Measurements from ENCODE around the gene WNT2.

The WNT2 gene

DNA sequence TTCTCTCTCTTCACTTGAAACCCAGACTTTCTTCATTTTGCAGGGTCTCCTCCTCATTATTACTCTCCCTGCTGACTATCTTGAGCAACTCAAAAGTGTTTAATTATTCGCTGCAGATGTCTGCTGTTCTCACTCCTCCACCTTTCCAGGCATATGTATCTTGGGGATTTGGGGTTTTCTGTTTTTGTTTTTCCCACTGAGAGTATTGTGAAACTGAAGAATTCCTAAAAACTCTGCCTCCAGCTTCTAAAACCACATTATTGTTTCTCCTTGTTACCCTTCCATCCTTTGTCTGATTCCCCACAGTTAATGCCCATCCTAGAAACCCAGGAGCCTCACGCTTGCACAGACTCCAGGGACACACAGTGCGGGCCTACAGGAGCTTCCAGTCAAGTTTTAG lies 51.3 kb downstream of the WNT2 start:
- peaks cover 28% of the 10 kb centered on the region for H3K4me1 ChIP-seq (ENCODE audit: insufficient read depth, poor library complexity, severe bottlenecking)
- peak overlapping the region; percentile 92 for H3K27ac ChIP-seq (ENCODE audit: poor library complexity, severe bottlenecking)
- DNase-seq (ENCODE audit: low spot score) (no peak), ATAC-seq (ENCODE audit: low read depth) (no peak)
- no peaks in the 10 kb centered on the region for H3K27me3 ChIP-seq (ENCODE audit: insufficient read depth, poor library complexity, severe bottlenecking)
- H3K36me3 ChIP-seq (ENCODE audit: low read depth) = no peaks in the 10 kb centered on the region
- no peak overlapping the region for H3K4me3 ChIP-seq (ENCODE audit: severe bottlenecking)
- no peaks in the 10 kb centered on the region for H3K9me3 ChIP-seq (ENCODE audit: severe bottlenecking)
- TF ChIP-seq, protein P1, sequence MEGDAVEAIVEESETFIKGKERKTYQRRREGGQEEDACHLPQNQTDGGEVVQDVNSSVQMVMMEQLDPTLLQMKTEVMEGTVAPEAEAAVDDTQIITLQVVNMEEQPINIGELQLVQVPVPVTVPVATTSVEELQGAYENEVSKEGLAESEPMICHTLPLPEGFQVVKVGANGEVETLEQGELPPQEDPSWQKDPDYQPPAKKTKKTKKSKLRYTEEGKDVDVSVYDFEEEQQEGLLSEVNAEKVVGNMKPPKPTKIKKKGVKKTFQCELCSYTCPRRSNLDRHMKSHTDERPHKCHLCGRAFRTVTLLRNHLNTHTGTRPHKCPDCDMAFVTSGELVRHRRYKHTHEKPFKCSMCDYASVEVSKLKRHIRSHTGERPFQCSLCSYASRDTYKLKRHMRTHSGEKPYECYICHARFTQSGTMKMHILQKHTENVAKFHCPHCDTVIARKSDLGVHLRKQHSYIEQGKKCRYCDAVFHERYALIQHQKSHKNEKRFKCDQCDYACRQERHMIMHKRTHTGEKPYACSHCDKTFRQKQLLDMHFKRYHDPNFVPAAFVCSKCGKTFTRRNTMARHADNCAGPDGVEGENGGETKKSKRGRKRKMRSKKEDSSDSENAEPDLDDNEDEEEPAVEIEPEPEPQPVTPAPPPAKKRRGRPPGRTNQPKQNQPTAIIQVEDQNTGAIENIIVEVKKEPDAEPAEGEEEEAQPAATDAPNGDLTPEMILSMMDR (IDR thresholded peaks at IDR 0.05; ENCODE audit: poor library complexity, severe bottlenecking) = no peak

DNA sequence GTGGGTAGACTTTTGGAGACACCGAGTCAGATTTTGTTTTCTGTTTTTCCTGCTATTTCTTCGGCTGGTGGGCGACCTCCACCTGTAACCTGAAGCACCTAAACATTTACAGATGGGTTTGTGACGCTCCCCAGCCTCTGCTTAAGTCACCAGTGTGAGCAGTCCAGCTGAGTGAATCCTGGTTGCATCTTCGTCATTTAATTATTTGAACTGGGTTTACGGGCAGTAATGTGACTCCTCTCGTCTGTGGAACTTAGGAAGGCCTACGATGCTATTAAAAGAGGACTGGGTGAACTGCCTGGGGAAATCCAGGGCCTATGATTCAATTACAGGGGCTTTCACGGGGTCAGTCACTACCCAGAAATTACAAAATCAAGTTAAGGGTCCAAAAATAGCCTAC lies 52.5 kb downstream of the WNT2 start:
- ATAC-seq (ENCODE audit: low read depth) = no peak
- Histone ChIP-seq H3K4me1 (ENCODE audit: insufficient read depth, poor library complexity, severe bottlenecking) (peaks cover 28% of the 10 kb centered on the region), H3K27ac (ENCODE audit: poor library complexity, severe bottlenecking) (peak overlapping the region; percentile 92), H3K36me3 (ENCODE audit: low read depth) (no peaks in the 10 kb centered on the region), H3K9me3 (ENCODE audit: severe bottlenecking) (no peaks in the 10 kb centered on the region), H3K27me3 (ENCODE audit: insufficient read depth, poor library complexity, severe bottlenecking) (no peaks in the 10 kb centered on the region), H3K4me3 (ENCODE audit: severe bottlenecking) (no peak overlapping the region)
- DNase-seq (ENCODE audit: low spot score) = no peak
- TF ChIP-seq, protein P1 (IDR thresholded peaks at IDR 0.05; ENCODE audit: poor library complexity, severe bottlenecking) = no peak

DNA sequence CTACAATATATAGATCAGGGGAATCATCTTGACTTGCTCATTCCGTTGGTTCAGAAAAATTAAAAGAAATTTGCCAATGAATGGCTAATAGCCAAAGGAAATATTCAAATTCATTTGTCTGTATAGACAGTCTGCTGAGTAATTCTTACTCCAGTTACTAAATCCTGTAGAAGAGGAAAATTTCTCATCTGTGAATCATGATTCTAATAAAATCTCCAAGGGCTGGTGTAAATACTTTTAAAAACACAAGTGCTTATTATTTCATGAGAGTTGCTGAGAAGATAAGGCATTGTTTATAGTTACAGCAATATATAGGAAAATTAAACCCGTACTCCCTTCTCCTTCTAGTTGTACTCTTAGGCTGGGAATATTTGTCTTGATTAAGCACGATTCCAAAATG lies 53.0 kb downstream of the WNT2 start:
- Histone ChIP-seq H3K27ac (ENCODE audit: poor library complexity, severe bottlenecking) (peak overlapping the region; percentile 92), H3K27me3 (ENCODE audit: insufficient read depth, poor library complexity, severe bottlenecking) (no peaks in the 10 kb centered on the region), H3K4me1 (ENCODE audit: insufficient read depth, poor library complexity, severe bottlenecking) (peaks cover 28% of the 10 kb centered on the region), H3K36me3 (ENCODE audit: low read depth) (no peaks in the 10 kb centered on the region), H3K4me3 (ENCODE audit: severe bottlenecking) (no peak overlapping the region), H3K9me3 (ENCODE audit: severe bottlenecking) (no peaks in the 10 kb centered on the region)
- ATAC-seq (ENCODE audit: low read depth) = peak; percentile 71
- DNase-seq (ENCODE audit: low spot score) = no peak
- TF ChIP-seq, protein P1 (IDR thresholded peaks at IDR 0.05; ENCODE audit: poor library complexity, severe bottlenecking) = no peak

DNA sequence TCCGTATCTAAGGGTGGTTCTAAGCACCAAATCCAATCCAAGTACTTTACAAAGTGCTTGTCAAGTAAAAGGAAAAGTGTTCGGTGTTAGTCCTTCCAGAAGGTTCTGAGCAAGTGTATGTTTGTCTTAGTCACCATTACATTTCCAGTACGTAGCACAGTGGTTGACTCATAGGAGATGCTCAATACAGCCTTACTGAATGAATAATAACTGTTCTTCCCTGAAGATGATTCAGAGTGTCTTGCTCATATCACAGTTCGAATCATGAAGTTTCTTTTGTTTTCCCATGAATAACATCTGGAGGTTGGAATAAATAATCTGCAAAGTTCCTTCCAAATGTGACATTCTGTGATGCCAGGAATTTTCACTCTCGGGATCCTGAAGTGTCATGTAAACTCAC lies 53.4 kb downstream of the WNT2 start:
- TF ChIP-seq, protein P1 (IDR thresholded peaks at IDR 0.05; ENCODE audit: poor library complexity, severe bottlenecking) = no peak
- no peaks in the 10 kb centered on the region for H3K27me3 ChIP-seq (ENCODE audit: insufficient read depth, poor library complexity, severe bottlenecking)
- no peak for DNase-seq (ENCODE audit: low spot score)
- H3K4me1 ChIP-seq (ENCODE audit: insufficient read depth, poor library complexity, severe bottlenecking) = peaks cover 28% of the 10 kb centered on the region
- ATAC-seq (ENCODE audit: low read depth) = peak; percentile 98
- no peak overlapping the region for H3K4me3 ChIP-seq (ENCODE audit: severe bottlenecking)
- H3K36me3 ChIP-seq (ENCODE audit: low read depth) = no peaks in the 10 kb centered on the region
- peak overlapping the region; percentile 92 for H3K27ac ChIP-seq (ENCODE audit: poor library complexity, severe bottlenecking)
- H3K9me3 ChIP-seq (ENCODE audit: severe bottlenecking) = no peaks in the 10 kb centered on the region

DNA sequence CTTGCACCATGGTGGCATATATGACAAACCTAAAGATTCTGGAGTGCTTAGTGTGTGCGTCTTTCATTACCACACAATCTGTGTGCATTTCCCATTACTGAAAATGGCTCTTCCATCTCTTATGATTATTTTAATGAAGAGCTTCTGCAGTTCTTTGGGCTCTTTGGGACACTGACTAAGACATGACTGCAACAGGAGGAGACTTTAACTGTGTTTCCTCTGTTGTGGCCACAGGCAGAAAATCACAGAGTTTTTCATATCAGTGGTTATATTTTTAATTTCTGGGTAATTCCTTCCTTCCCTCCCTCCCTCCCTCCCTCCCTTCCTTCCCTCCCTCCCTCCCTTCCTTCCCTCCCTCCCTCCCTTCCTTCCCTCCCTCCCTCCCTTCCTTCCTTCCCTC lies 58.1 kb downstream of the WNT2 start:
- DNase-seq (ENCODE audit: low spot score) (no peak), ATAC-seq (ENCODE audit: low read depth) (no peak)
- H3K36me3 ChIP-seq (ENCODE audit: low read depth) = no peaks in the 10 kb centered on the region
- TF ChIP-seq, protein P1 (IDR thresholded peaks at IDR 0.05; ENCODE audit: poor library complexity, severe bottlenecking) = no peak
- peaks cover 6% of the 10 kb centered on the region for H3K4me1 ChIP-seq (ENCODE audit: insufficient read depth, poor library complexity, severe bottlenecking)
- no peaks in the 10 kb centered on the region for H3K27me3 ChIP-seq (ENCODE audit: insufficient read depth, poor library complexity, severe bottlenecking)
- no peak overlapping the region for H3K4me3 ChIP-seq (ENCODE audit: severe bottlenecking)
- no peaks in the 10 kb centered on the region for H3K9me3 ChIP-seq (ENCODE audit: severe bottlenecking)
- H3K27ac ChIP-seq (ENCODE audit: poor library complexity, severe bottlenecking) = no peak overlapping the region
